HepG2 (cell line): ENCODE data around the gene ELFN1. TPM values are rescaled to one million over a fixed set of nuclear protein-coding genes. Genes with fewer than 3 reads are reported as not detected.
A peak's percentile ranks its signal among the peaks of the same experiment; 100 is the strongest.

Source experiments
- ATAC-seq: fragments of 200-7000 bp; cut with Tn5 transposase; 3 replicates; pipeline ENCODE4 v1.9.1; 2020; ENCODE audit warnings: mild to moderate bottlenecking, moderate library complexity
- BruUV-seq: library from RNA; stranded (reverse); fragments of 400-500 nt; replicated peaks from 2 replicates; lab custom pipeline; 2021; lab: Mats Ljungman, UMichigan
- CTCF ChIA-PET: fragments of 300-600 bp; formaldehyde crosslinking; extraction: SDS; loops from one replicate; lab custom pipeline; 2021; ENCODE audit warnings: low total read pairs, inconsistent platforms, low intra/inter-chr PET ratio; lab: Yijun Ruan, JAX
- POLR2A ChIA-PET: fragments of 350-600 bp; sonication (Branson Sonifier 250); formaldehyde crosslinking; loops from one replicate; lab custom pipeline; 2020; ENCODE audit warnings: antibody characterized with exemption, inconsistent platforms; lab: Yijun Ruan, JAX
- DNase-seq: peaks from one replicate; pipeline ENCODE4 v3.0.0-alpha.2; 2015; ENCODE audit warnings: low spot score
- FAIRE-seq: peaks from 3 replicates; lab custom pipeline; 2011; peaks lifted over from hg19 to GRCh38; lab: Jason Lieb, UNC
- H2AFZ ChIP-seq: one replicate; pipeline ENCODE4 v1.6.1; 2011; ENCODE audit warnings: low read length, inconsistent platforms
- H3K27ac ChIP-seq: fragments of 300-600 bp; 3 replicates; pipeline ENCODE4 v1.8.0; 2011; ENCODE audit warnings: mixed run types, mild to moderate bottlenecking, mixed read lengths, low read length, inconsistent platforms; ENCODE audit not compliant: insufficient read depth; ENCODE audit errors: extremely low read length
- H3K27me3 ChIP-seq, 2 experiments: fragments of 200-600 bp in 1 of 2; 2 replicates in 1 of 2; 3 replicates in 1 of 2; pipeline versions ENCODE4 v1.6.0 to v1.8.0; 2011; ENCODE audit warnings: low read length in 2 of 2, mild to moderate bottlenecking in 2 of 2, moderate library complexity in 2 of 2, inconsistent platforms in 1 of 2; ENCODE audit not compliant: insufficient read depth in 2 of 2, control insufficient read depth in 1 of 2
- H3K36me3 ChIP-seq, 2 experiments: fragments of 200-600 bp in 1 of 2; replicated peaks in 1 of 2; 2 replicates in 1 of 2; 3 replicates in 1 of 2; pipeline versions ENCODE4 v1.5.1 to v1.8.0; 2011; ENCODE audit warnings: low read length in 2 of 2, inconsistent platforms in 1 of 2; ENCODE audit not compliant: insufficient read depth in 2 of 2, control insufficient read depth in 1 of 2
- H3K4me1 ChIP-seq: 2 replicates; pipeline ENCODE4 v1.5.1; 2012; ENCODE audit warnings: low read length, inconsistent platforms; ENCODE audit not compliant: insufficient read depth
- H3K4me2 ChIP-seq: 2 replicates; pipeline ENCODE4 v1.6.0; 2011; ENCODE audit warnings: low read depth, low read length, inconsistent platforms
- H3K4me3 ChIP-seq, 3 experiments: fragments of 200-600 bp in 1 of 3; sonication (generic), shearing (Covaris generic) in 1 of 3; replicated peaks in 1 of 3; 2 replicates each; pipeline ENCODE4 v1.5.1; 2011 to 2016; ENCODE audit warnings: low read length in 3 of 3, inconsistent platforms in 2 of 3, low read depth in 2 of 3, mild to moderate bottlenecking in 2 of 3, control low read depth in 1 of 3, mixed read lengths in 1 of 3; ENCODE audit not compliant: insufficient read depth in 1 of 3
- H3K79me2 ChIP-seq: one replicate; pipeline ENCODE4 v1.6.1; 2011; ENCODE audit warnings: low read length, inconsistent platforms; ENCODE audit not compliant: insufficient read depth
- H3K9ac ChIP-seq: 2 replicates; pipeline ENCODE4 v1.6.0; 2011; ENCODE audit warnings: mild to moderate bottlenecking, low read depth, low read length, inconsistent platforms; ENCODE audit not compliant: insufficient read depth
- H3K9me3 ChIP-seq: 2 replicates; pipeline ENCODE4 v1.5.1; 2012; ENCODE audit warnings: mild to moderate bottlenecking, low read length
- H4K20me1 ChIP-seq: 2 replicates; pipeline ENCODE4 v1.6.0; 2011; ENCODE audit warnings: inconsistent platforms, mild to moderate bottlenecking, low read length, moderate library complexity; ENCODE audit not compliant: insufficient read depth
- CTCF ChIP-seq: sonication (generic); formaldehyde crosslinking; IDR thresholded peaks from 2 replicates; pipeline ENCODE4 v1.5.0; 2020; ENCODE audit warnings: mild to moderate bottlenecking, missing genetic modification reagents, moderate library complexity
- HINFP ChIP-seq: sonication (generic); formaldehyde crosslinking; IDR thresholded peaks from 2 replicates; pipeline ENCODE4 v1.4.0; 2020; ENCODE audit warnings: low read depth, mild to moderate bottlenecking, missing genetic modification reagents
- KMT2A ChIP-seq: sonication (generic); formaldehyde crosslinking; IDR thresholded peaks from 2 replicates; pipeline ENCODE4 v1.4.0; 2020; ENCODE audit warnings: missing genetic modification reagents
- SALL2 ChIP-seq: sonication (generic); formaldehyde crosslinking; IDR thresholded peaks from 2 replicates; pipeline ENCODE4 v1.8.1; 2023; ENCODE audit warnings: mild to moderate bottlenecking, missing genetic modification reagents, inconsistent platforms
- TERF1 ChIP-seq: sonication (generic); formaldehyde crosslinking; IDR thresholded peaks from 2 replicates; pipeline ENCODE4 v1.8.0; 2022; ENCODE audit warnings: mild to moderate bottlenecking, missing genetic modification reagents, moderate library complexity
- TFE3 ChIP-seq: IDR thresholded peaks from 2 replicates; pipeline ENCODE4 v1.6.1; 2016
- ZBTB46 ChIP-seq: sonication (generic); formaldehyde crosslinking; IDR thresholded peaks from 2 replicates; pipeline ENCODE4 v1.4.0; 2020; ENCODE audit warnings: mild to moderate bottlenecking, missing genetic modification reagents, borderline replicate concordance
- ZNF101 ChIP-seq: sonication (generic); formaldehyde crosslinking; IDR thresholded peaks from 2 replicates; pipeline ENCODE4 v1.4.0; 2020; ENCODE audit warnings: mild to moderate bottlenecking, low read depth, missing genetic modification reagents, borderline replicate concordance
- ZNF430 ChIP-seq: sonication (generic); formaldehyde crosslinking; IDR thresholded peaks from 2 replicates; pipeline ENCODE4 v1.9.0; 2021; ENCODE audit warnings: mild to moderate bottlenecking, missing genetic modification reagents
- ZSCAN9 ChIP-seq: IDR thresholded peaks from 2 replicates; pipeline ENCODE4 v1.6.1; 2016; ENCODE audit warnings: borderline replicate concordance
- WGBS: methylation state at CpG from one replicate; pipeline ENCODE4 v1.1.6; 2017; ENCODE audit warnings: low lambda C conversion rate; 5-methylcytosine and 5-hydroxymethylcytosine counted together
- in situ Hi-C: cut with HindIII; loops from 2 replicates; pipeline ENCODE4 v1.10.0; 2017; ENCODE audit warnings: low pct_unique_long_range_greater_than_20kb; ENCODE audit not compliant: extremely low pct_ligation_motif_present
- intact Hi-C: fragments of 100-400 bp; cut with micrococcal nuclease; formaldehyde crosslinking; loops from one replicate; pipeline ENCODE4 v1.10.0; 2022; ENCODE audit not compliant: unreplicated experiment
- polyA plus RNA-seq, 8 experiments: library from polyadenylated mRNA; depleted of rRNA in 3 of 8; stranded (reverse) in 7 of 8; unstranded in 1 of 8; fragments of >200 nt; fragmentation: Illumina TruSeq in 4 of 8; extraction: Trizol in 4 of 8; gene quantifications; 2 replicates each; pipeline versions ENCODE4 v1.2.1 to v1.2.3, GENCODE V29; 2011 to 2016; ENCODE audit warnings: low read depth in 4 of 8, missing spikeins in 1 of 8, mixed read lengths in 1 of 8; ENCODE audit not compliant: insufficient read depth in 1 of 8
- total RNA-seq, 5 experiments: library from RNA; depleted of rRNA; stranded (reverse); fragments of >200 nt; fragmentation: Illumina TruSeq; extraction: Trizol; gene quantifications; 2 replicates each; pipeline ENCODE4 v1.2.3, GENCODE V29; 2016; ENCODE audit warnings: low read depth in 1 of 5

The ELFN1 gene
- total and polyA plus RNA-seq, 2 of the 13 experiments (the other 11 are each of a cell fraction or from before 2014, with no cell fraction given), result 0.13 to 0.18 TPM

- Histone ChIP-seq H3K79me2 (no peaks in the 10 kb centered on the region), H3K4me3 (no peak overlapping the region), H3K9ac (no peak overlapping the region), H2AFZ (no peak overlapping the region), H3K27ac (no peak overlapping the region), H3K4me1 (peaks cover under 1% of the 10 kb centered on the region; the same call in 1 of the 2 replicates), H3K4me2 (no peak overlapping the region), H3K36me3 (no peaks in the 10 kb centered on the region), H3K27me3 (peaks cover 5 to 37% of the 10 kb centered on the region in 2 experiments), H4K20me1 (no peaks in the 10 kb centered on the region), H3K9me3 (no peaks in the 10 kb centered on the region)
- ATAC-seq, result no peak
- no TSS peak for BruUV-seq
- ChIA-PET CTCF (no interaction called here), POLR2A (no interaction called here)
- intact Hi-C loops, result no loop called here
- DNase-seq, result no peak
- WGBS, result 88% methylated on average over 3 of the region's 3 CpGs
- FAIRE-seq, result no peak
- no peak for TF ChIP-seq ZBTB46 (CRISPR knock-in tag)
- no peak for TF ChIP-seq TERF1 (CRISPR knock-in tag)
- TF ChIP-seq ZNF101 (CRISPR knock-in tag), result no peak
- in situ Hi-C loops, result no loop called here
These were observed 8.6 kb upstream of the ELFN1 start for GRCh38 chr7:1661461-1661860.

GRCh38 chr7:1662101-1662500 lies 8.0 kb upstream of the ELFN1 start:
- POLR2A ChIA-PET, result no interaction called here
- intact Hi-C loops, result no loop called here
- Histone ChIP-seq H4K20me1 (no peaks in the 10 kb centered on the region), H3K36me3 (no peaks in the 10 kb centered on the region), H3K9me3 (no peaks in the 10 kb centered on the region), H3K4me1 (peaks cover 7% of the 10 kb centered on the region; the same call in 1 of the 2 replicates), H3K4me2 (no peak overlapping the region), H3K79me2 (no peaks in the 10 kb centered on the region), H2AFZ (no peak overlapping the region), H3K27ac (no peak overlapping the region), H3K27me3 (peaks cover 5 to 43% of the 10 kb centered on the region in 2 experiments), H3K9ac (no peak overlapping the region), H3K4me3 (no peak overlapping the region)
- in situ Hi-C loops, result no loop called here
- no peak for FAIRE-seq
- no TSS peak for BruUV-seq
- 25% methylated on average over 2 of the region's 3 CpGs for WGBS
- TF ChIP-seq TFE3, result no peak
- no peak for TF ChIP-seq SALL2 (CRISPR knock-in tag)
- 0 out of 2 replicates have a peak, but pooled peaks have one; percentile 10 for TF ChIP-seq CTCF (CRISPR knock-in tag)
- no peak for TF ChIP-seq ZSCAN9
- no peak for TF ChIP-seq ZNF430 (CRISPR knock-in tag)
- no peak for TF ChIP-seq KMT2A (CRISPR knock-in tag)
- no peak for TF ChIP-seq HINFP (CRISPR knock-in tag)
- CTCF ChIA-PET, result no interaction called here
- no peak for ATAC-seq
- peak; percentile 14 for DNase-seq
